Mesothelial cell of epicardium (in vitro differentiated cells): ENCODE measurements around the gene LRFN3. TPM values are rescaled to one million over a fixed set of nuclear protein-coding genes. Genes with fewer than 3 reads are reported as not detected.
A peak's percentile ranks its signal among the peaks of the same experiment; 100 is the strongest.

Source experiments
- DNase-seq, 2 experiments: peaks; one replicate each; pipeline ENCODE4 v3.0.0; 2021; ENCODE audit warnings: low spot score in 2 of 2; ENCODE audit not compliant: unreplicated experiment in 2 of 2
- H3K27ac Mint-ChIP-seq: 2 replicates; pipeline ENCODE4 v1.8.0; 2021; ENCODE audit warnings: mixed read lengths
- H3K27me3 Mint-ChIP-seq: 2 replicates; pipeline ENCODE4 v1.8.0; 2021; ENCODE audit warnings: low read depth, mixed read lengths
- H3K36me3 Mint-ChIP-seq: 2 replicates; pipeline ENCODE4 v1.8.0; 2021; ENCODE audit warnings: mixed read lengths
- H3K4me1 Mint-ChIP-seq: 2 replicates; pipeline ENCODE4 v1.8.0; 2021; ENCODE audit warnings: mixed read lengths
- H3K4me3 Mint-ChIP-seq: 2 replicates; pipeline ENCODE4 v1.8.0; 2021; ENCODE audit warnings: mild to moderate bottlenecking, moderate library complexity, mixed read lengths
- H3K9me3 Mint-ChIP-seq: 2 replicates; pipeline ENCODE4 v1.8.0; 2021; ENCODE audit warnings: mixed read lengths
- CTCF ChIP-seq: fragments of 200-600 bp; sonication (generic); IDR thresholded peaks from one replicate; pipeline ENCODE4 v1.5.0; 2021; ENCODE audit warnings: antibody characterized with exemption; ENCODE audit not compliant: unreplicated experiment
- total RNA-seq: library from RNA; stranded (reverse); gene quantifications from 3 replicates; pipeline ENCODE4 v1.2.1, GENCODE V29; 2021

LRFN3 gene
- total RNA-seq, 1 donor from 2014 or later, result 25.7 TPM

- H3K36me3 Mint-ChIP-seq, result peaks cover 25% of the 10 kb centered on the region
- no peaks in the 10 kb centered on the region for H3K9me3 Mint-ChIP-seq
- no peaks in the 10 kb centered on the region for H3K27me3 Mint-ChIP-seq
- no peak overlapping the region for H3K27ac Mint-ChIP-seq
- no peak for DNase-seq
- H3K4me1 Mint-ChIP-seq, result peaks cover 5% of the 10 kb centered on the region
- TF ChIP-seq CTCF, result no peak
- no peak overlapping the region for H3K4me3 Mint-ChIP-seq
Observed at GRCh38 chr19:35894342-35894741, 41.8 kb upstream of the LRFN3 start.

- no peak for DNase-seq
- peaks cover 6% of the 10 kb centered on the region for H3K4me1 Mint-ChIP-seq
- TF ChIP-seq CTCF, result no peak
- no peak overlapping the region for H3K4me3 Mint-ChIP-seq
- no peaks in the 10 kb centered on the region for H3K27me3 Mint-ChIP-seq
- no peaks in the 10 kb centered on the region for H3K9me3 Mint-ChIP-seq
- peaks cover 14% of the 10 kb centered on the region for H3K36me3 Mint-ChIP-seq
- no peak overlapping the region for H3K27ac Mint-ChIP-seq
Observed at GRCh38 chr19:35895911-35896642, 40.1 kb upstream of the LRFN3 start.

GRCh38 chr19:35896643-35897040 lies 39.5 kb upstream of the LRFN3 start:
- no peaks in the 10 kb centered on the region for H3K27me3 Mint-ChIP-seq
- TF ChIP-seq CTCF, result no peak
- H3K36me3 Mint-ChIP-seq, result peaks cover 13% of the 10 kb centered on the region

GRCh38 chr19:35897706-35898451 lies 38.3 kb upstream of the LRFN3 start:
- peak overlapping the region; percentile 95 for H3K4me3 Mint-ChIP-seq
- no peak overlapping the region for H3K27ac Mint-ChIP-seq
- no peak for TF ChIP-seq CTCF
- peaks cover 9% of the 10 kb centered on the region for H3K36me3 Mint-ChIP-seq
- H3K9me3 Mint-ChIP-seq, result no peaks in the 10 kb centered on the region
- DNase-seq, result no peak
- peaks cover 17% of the 10 kb centered on the region for H3K4me1 Mint-ChIP-seq
- no peaks in the 10 kb centered on the region for H3K27me3 Mint-ChIP-seq

More at GRCh38 chr19:35896643-35897040, 39.5 kb upstream of the LRFN3 start:
- Mint-ChIP-seq H3K4me3 (no peak overlapping the region), H3K9me3 (no peaks in the 10 kb centered on the region), H3K27ac (no peak overlapping the region), H3K4me1 (peaks cover 9% of the 10 kb centered on the region)
- no peak for DNase-seq

- H3K9me3 Mint-ChIP-seq, result no peaks in the 10 kb centered on the region
- peaks cover 7% of the 10 kb centered on the region for H3K36me3 Mint-ChIP-seq
- H3K4me3 Mint-ChIP-seq, result peak overlapping the region; percentile 95
- DNase-seq, result no peak
- H3K27me3 Mint-ChIP-seq, result no peaks in the 10 kb centered on the region
- H3K4me1 Mint-ChIP-seq, result peaks cover 23% of the 10 kb centered on the region
- H3K27ac Mint-ChIP-seq, result peak overlapping the region; percentile 98
- TF ChIP-seq CTCF, result no peak
Observed at GRCh38 chr19:35898499-35898809, 37.7 kb upstream of the LRFN3 start.
